ENCODE data around the gene TMEFF1.
A peak's percentile ranks its signal among the peaks of the same experiment; 100 is the strongest.
"Not testable (repeated sequence)": the region's sequence is repeated elsewhere in the genome, so short reads cannot be mapped to it uniquely, and the experiment has no call there.

TMEFF1 gene

DNA sequence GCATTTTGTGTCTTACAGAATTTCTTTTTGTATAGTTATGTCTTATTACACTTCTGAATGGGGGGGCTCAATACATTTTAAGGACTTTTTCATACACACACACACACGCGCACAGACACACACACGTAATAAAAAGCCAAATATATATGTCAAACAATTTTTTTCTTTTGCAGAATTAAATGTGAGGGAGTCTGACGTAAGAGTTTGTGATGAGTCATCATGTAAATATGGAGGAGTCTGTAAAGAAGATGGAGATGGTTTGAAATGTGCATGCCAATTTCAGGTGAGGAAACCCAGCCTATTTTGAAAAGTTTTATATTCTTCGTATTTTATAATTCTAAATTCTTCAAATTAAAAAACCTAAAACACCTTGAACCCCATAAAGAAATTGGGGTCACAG lies 25.6 kb downstream of the TMEFF1 start:
- DNase-seq = peak in 2 of 3 donors; percentile 21 to 30

- no peak for DNase-seq
Measured at GRCh38 chr9:100499460-100499859, 26.5 kb downstream of the TMEFF1 start.

GRCh38 chr9:100499866-100500265 lies 26.9 kb downstream of the TMEFF1 start:
- no peak for DNase-seq

DNA sequence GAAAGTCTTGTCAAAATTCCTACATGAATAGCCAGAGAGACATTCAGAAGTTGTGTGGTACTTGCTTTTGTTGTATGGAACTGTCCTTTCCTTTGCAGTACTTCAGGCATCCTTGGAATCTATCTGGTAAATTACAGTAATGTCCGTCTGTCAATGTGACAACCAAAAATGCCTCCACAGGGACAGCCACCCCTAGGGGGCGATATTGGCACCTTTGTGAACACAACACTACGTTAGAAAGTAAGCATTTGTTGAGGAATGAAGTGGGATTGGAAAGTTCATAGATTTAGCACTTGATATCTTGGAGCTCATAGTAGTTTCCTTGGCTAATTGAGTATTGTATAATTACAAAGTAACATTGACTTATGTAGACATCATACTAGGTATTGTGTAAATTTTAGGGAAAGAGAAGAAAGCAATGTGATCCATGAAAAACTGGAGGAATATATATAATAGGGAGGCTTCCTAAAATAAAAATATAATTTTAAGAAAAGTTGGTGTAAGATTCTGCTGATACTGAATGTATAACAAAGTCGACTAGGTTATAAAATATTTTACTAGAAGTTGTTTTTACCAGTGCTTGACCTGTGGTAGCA lies 32.7 kb downstream of the TMEFF1 start:
- DNase-seq = peak; percentile 71 to 86 (median 73)

DNA sequence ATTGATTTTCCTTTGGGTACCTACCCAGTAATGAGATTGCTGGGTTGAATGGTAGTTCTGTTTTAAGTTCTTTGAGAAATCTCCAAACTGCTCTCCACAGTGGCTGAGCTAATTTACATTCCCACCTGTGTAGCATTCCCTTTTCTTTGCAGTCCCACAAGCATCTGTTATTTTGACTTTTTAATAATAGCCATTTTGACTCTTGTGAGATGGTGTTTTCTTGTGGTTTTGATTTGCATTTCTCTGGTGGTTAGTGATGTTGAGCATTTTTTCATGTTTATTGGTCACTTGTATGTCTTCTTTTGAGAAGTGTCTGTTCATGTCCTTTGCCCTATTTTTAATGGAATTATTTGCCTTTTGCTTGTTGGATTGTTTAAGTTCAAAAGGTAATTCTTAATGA lies 34.4 kb downstream of the TMEFF1 start:
- DNase-seq = not testable (repeated sequence)

GRCh38 chr9:100511205-100511604 lies 38.3 kb downstream of the TMEFF1 start:
- no peak for DNase-seq

DNA sequence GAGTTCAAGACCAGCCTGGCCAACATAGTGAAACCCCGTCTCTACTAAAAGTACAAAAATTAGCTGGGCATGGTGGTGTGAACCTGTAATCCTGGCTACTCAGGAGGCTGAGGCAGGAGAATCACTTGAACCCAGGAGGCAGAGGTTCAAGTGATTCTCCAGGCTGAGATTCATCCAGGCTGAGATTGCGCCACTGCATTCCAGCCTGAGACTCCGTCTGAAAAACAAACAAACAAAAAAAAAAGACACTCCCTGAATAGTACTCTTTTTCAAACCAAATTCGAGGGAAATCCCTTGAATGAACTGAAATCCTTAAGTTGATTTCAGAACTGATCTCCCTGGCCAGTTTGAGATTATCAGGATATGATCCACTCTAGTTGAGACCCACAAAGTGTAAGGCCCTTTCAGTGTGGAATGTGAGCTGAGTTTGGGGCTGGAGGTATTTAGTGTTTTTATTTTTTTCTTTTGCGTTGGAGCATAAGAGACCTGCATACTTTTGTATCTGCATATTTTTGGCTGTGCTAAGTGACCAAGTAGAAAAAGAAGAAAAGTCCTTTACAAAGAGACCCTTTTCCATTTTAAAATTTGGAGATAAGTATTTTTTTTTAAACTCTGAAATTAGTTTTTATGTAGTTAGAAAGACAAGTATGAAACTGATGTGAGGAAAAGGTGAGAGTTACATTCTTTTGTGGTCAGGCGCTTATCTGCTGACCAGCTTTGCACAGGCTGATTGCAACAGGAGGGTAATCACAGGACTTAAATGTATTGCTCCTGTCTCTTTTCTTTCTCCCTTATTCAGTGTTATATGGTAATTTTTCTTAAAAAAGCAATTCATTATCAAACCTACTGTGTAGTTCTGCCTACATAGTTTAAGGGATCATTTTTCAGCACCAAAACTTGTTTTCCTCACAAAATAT lies 42.9 kb downstream of the TMEFF1 start:
- DNase-seq = peak in 1 of 3 donors; percentile 3

GRCh38 chr9:100521282-100521681 lies 48.3 kb downstream of the TMEFF1 start:
- no peak for DNase-seq

DNA sequence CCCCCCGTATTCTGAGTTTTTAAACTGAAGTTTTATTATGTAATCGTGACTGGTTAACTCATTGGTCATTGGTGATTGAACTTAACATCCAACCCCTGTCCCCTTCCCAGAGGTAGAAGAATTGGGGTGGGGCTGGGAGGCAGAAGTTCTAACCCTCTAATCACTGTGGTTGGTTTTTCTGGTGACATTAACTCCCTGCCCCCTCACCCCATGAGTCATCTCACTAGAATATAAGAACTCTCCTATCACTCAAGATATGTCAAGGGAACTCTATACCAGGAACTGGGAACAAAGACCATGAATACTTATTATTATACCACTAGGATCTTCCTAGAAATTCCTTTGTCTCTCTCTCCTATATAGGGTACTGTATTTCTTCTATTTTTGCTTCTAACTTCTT lies 52.6 kb downstream of the TMEFF1 start:
- peak in 2 of 3 donors; percentile 2 to 9 for DNase-seq

GRCh38 chr9:100527180-100527794 lies 54.3 kb downstream of the TMEFF1 start:
- not testable (repeated sequence) for DNase-seq

GRCh38 chr9:100534401-100534800 lies 61.5 kb downstream of the TMEFF1 start:
- DNase-seq = no peak

DNA sequence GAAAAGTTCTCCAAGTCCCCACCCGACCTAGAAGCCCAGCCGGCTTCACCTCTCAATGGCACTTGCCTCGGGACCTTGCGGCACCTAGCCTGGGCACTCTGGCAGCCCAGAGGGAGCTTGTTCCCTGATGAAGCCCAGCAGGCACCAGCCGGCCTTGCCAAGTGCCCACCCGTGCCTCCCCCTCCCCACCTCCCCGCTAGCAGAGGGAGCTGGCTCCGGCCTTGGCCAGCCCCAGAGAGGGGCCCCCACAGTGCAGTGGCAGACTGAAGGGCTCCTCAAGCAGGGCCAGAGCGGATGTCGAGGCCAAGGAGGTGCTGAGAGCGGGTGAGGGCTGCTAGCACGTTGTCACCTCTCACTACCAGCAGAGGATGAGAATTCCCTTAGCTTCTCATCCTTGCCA lies 67.4 kb downstream of the TMEFF1 start:
- no peak for DNase-seq

- no peak for DNase-seq
Measured at GRCh38 chr9:100549048-100549447, 76.1 kb downstream of the TMEFF1 start.

- no peak for DNase-seq
Measured at GRCh38 chr9:100554935-100555401, 82.0 kb downstream of the TMEFF1 start.

- DNase-seq = no peak
Measured at GRCh38 chr9:100555471-100555870, 82.5 kb downstream of the TMEFF1 start.

GRCh38 chr9:100557053-100557452 lies 84.1 kb downstream of the TMEFF1 start:
- DNase-seq = no peak

- no peak for DNase-seq
Measured at GRCh38 chr9:100561256-100561655, 88.3 kb downstream of the TMEFF1 start.

GRCh38 chr9:100567856-100568255 lies 94.9 kb downstream of the TMEFF1 start:
- no peak for DNase-seq

- DNase-seq = no peak
Measured at GRCh38 chr9:100573655-100574260, 100.8 kb downstream of the TMEFF1 start.

DNA sequence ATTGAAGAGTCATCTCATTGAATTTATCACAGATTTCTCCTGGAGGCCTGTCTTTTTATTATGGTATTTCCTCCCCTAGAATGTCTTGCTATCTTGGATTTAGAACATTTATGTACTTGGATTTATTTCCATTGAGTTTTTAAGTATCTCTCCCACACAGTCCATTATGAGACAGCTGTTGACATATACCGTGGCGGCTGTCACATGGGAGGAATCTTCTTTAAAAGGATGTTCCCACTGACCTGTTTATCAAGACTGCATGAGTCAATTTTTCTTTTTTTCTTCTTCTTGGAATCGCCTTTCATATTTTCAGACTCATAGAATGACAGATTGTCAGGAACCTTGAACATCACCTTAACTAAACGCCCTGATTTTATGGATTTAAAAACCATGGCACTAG lies 102.1 kb downstream of the TMEFF1 start:
- no peak for DNase-seq

- DNase-seq = peak in 1 of 3 donors; percentile 5
Measured at GRCh38 chr9:100575765-100576386, 102.9 kb downstream of the TMEFF1 start.

DNA sequence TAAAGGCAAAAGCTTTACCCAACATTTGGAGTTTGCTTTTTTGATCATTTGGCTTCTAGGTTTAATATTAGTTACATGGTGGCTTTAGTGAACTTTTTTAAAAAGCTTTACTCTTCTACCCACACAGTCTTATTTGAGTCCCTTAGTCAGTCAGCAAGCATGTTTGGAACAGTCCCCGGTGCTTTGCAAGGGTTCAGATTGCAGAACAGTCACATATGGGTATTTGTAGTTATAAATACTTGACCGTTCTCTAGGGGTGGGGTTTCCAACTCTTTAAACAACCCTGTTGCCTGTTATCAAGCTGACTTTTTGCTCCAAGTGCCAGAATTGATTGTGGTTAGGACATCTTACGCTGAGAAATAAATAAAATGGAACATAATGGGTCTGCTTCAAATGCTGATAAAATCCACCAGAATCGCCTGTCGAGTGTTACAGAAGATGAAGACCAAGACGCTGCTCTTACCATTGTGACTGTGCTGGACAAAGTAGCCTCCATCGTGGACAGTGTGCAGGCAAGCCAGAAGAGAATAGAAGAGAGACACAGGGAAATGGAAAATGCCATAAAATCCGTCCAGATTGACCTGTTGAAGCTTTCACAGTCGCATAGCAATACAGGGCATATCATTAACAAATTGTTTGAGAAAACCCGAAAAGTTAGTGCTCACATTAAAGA lies 105.0 kb downstream of the TMEFF1 start, which contains the start of gene CAVIN4:
CAVIN4 (plus strand) TSS at position 304 of the 673 bp plus-strand sequence; CDS start at position 369, 65 bp downstream.
- DNase-seq = no peak

All from suppressor macrophage treated with lipopolysaccharide for 1 hour (primary cell).